GM10266 (cell line): ENCODE results near the gene ZCCHC4.
"Not testable (repeated sequence)": the region's sequence is repeated elsewhere in the genome, so short reads cannot be mapped to it uniquely, and the experiment has no call there.

Experiments used
- DNase-seq: peaks from one replicate; pipeline ENCODE4 v3.0.0; 2012; ENCODE audit errors: extremely low spot score
- CTCF ChIP-seq: IDR thresholded peaks from 2 replicates; pipeline ENCODE4 v1.5.1; 2012; ENCODE audit warnings: mild to moderate bottlenecking, low read depth; ENCODE audit not compliant: control insufficient read depth, insufficient read depth; ENCODE audit errors: missing control alignments

The ZCCHC4 gene

GRCh38 chr4:25367004-25367621, 54.5 kb downstream of the ZCCHC4 start:
- TF ChIP-seq CTCF, result peak; percentile 49
- no peak for DNase-seq

- DNase-seq, result no peak
- TF ChIP-seq CTCF, result no peak
Measured at GRCh38 chr4:25367877-25368276, 55.3 kb downstream of the ZCCHC4 start.

GRCh38 chr4:25368315-25368714, 55.7 kb downstream of the ZCCHC4 start:
- no peak for TF ChIP-seq CTCF
- DNase-seq, result no peak

- no peak for TF ChIP-seq CTCF
- no peak for DNase-seq
Measured at GRCh38 chr4:25370242-25370641, 57.7 kb downstream of the ZCCHC4 start.

- not testable (repeated sequence) for DNase-seq
Measured at GRCh38 chr4:25372549-25372948, 60.0 kb downstream of the ZCCHC4 start.

GRCh38 chr4:25376754-25377571, 64.4 kb downstream of the ZCCHC4 start, which contains the start of gene ANAPC4:
TSS of gene ANAPC4 (plus strand) at chr4:25377263. CDS start at chr4:25377428, 165 bp downstream.
- DNase-seq, result peak; percentile 98
- TF ChIP-seq CTCF, result no peak

- DNase-seq, result peak; percentile 24
- TF ChIP-seq CTCF, result no peak
Measured at GRCh38 chr4:25377572-25378436, 65.2 kb downstream of the ZCCHC4 start.
